A673 (cell line): ENCODE results near the gene SPRED3. TPM values are rescaled to one million over a fixed set of nuclear protein-coding genes. Genes with fewer than 3 reads are reported as not detected.

ENCODE experiments used
- BruUV-seq: library from RNA; stranded (reverse); fragments of 400-500 nt; replicated peaks from 2 replicates; lab custom pipeline; 2021; lab: Mats Ljungman, UMichigan
- CTCF ChIA-PET: fragments of 300-600 bp; sonication (Branson Sonifier 250); formaldehyde crosslinking; loops from one replicate; lab custom pipeline; 2022; ENCODE audit warnings: antibody characterized with exemption; lab: Charles Lee
- POLR2A ChIA-PET: fragments of 300-600 bp; sonication (Branson Sonifier 250); formaldehyde crosslinking; loops from one replicate; lab custom pipeline; 2022; ENCODE audit warnings: antibody characterized with exemption; ENCODE audit not compliant: low non-redundant PET; lab: Charles Lee
- DNase-seq: peaks from one replicate; pipeline ENCODE4 v3.0.0-alpha.2; 2015; ENCODE audit warnings: low spot score
- H3K27ac ChIP-seq: fragments of 200-600 bp; sonication (generic); 2 replicates; pipeline ENCODE4 v1.5.1; 2016; ENCODE audit warnings: mixed run types, low read depth, mild to moderate bottlenecking, mixed read lengths, antibody characterized with exemption, low read length; ENCODE audit not compliant: poor library complexity, severe bottlenecking
- H3K27me3 ChIP-seq: fragments of 200-600 bp; sonication (generic); replicated peaks from 2 replicates; pipeline ENCODE4 v1.6.1; 2017; ENCODE audit warnings: mixed run types, low read depth, mild to moderate bottlenecking, mixed read lengths, antibody characterized with exemption, low read length; ENCODE audit not compliant: insufficient read depth, poor library complexity
- H3K36me3 ChIP-seq: fragments of 200-600 bp; sonication (generic); 2 replicates; pipeline ENCODE4 v1.6.1; 2016; ENCODE audit warnings: mixed run types, mild to moderate bottlenecking, mixed read lengths, antibody characterized with exemption, low read length; ENCODE audit not compliant: insufficient read depth, poor library complexity, severe bottlenecking
- H3K4me1 ChIP-seq: fragments of 200-600 bp; sonication (generic); 2 replicates; pipeline ENCODE4 v1.6.1; 2017; ENCODE audit warnings: mixed run types, mild to moderate bottlenecking, mixed read lengths, antibody characterized with exemption, low read length; ENCODE audit not compliant: insufficient read depth, poor library complexity, severe bottlenecking
- H3K4me3 ChIP-seq: fragments of 200-600 bp; sonication (generic); 2 replicates; pipeline ENCODE4 v1.5.1; 2016; ENCODE audit warnings: low read depth, mixed run types, mild to moderate bottlenecking, mixed read lengths, low read length; ENCODE audit not compliant: poor library complexity, severe bottlenecking
- H3K9me3 ChIP-seq: fragments of 200-600 bp; sonication (generic); 2 replicates; pipeline ENCODE4 v1.6.1; 2016; ENCODE audit warnings: mixed run types, low read depth, mild to moderate bottlenecking, mixed read lengths, antibody characterized with exemption, low read length; ENCODE audit not compliant: poor library complexity, severe bottlenecking
- CTCF ChIP-seq: fragments of 300-800, 200-600 bp; sonication (generic); conservative IDR thresholded peaks from 2 replicates; pipeline ENCODE4 v1.5.1; 2017; ENCODE audit warnings: low read depth, mild to moderate bottlenecking, antibody characterized with exemption, low read length, moderate library complexity, mixed read lengths
- EZH2 ChIP-seq: fragments of 200-600 bp; sonication (generic); IDR thresholded peaks from 2 replicates; pipeline ENCODE4 v1.6.1; 2017; ENCODE audit warnings: borderline replicate concordance, low read depth, mild to moderate bottlenecking, mixed read lengths, antibody characterized with exemption, low read length; ENCODE audit not compliant: poor library complexity, severe bottlenecking
- intact Hi-C: fragments of 100-400 bp; cut with micrococcal nuclease; formaldehyde crosslinking; loops from one replicate; pipeline ENCODE4 v1.10.0; 2022; ENCODE audit not compliant: unreplicated experiment
- total RNA-seq: library from RNA; stranded (reverse); gene quantifications from 2 replicates; pipeline ENCODE4 v1.2.3, GENCODE V29; 2021

SPRED3 gene
- total RNA-seq, 1 experiment from 2014 or later, result 6.2 TPM

DNA sequence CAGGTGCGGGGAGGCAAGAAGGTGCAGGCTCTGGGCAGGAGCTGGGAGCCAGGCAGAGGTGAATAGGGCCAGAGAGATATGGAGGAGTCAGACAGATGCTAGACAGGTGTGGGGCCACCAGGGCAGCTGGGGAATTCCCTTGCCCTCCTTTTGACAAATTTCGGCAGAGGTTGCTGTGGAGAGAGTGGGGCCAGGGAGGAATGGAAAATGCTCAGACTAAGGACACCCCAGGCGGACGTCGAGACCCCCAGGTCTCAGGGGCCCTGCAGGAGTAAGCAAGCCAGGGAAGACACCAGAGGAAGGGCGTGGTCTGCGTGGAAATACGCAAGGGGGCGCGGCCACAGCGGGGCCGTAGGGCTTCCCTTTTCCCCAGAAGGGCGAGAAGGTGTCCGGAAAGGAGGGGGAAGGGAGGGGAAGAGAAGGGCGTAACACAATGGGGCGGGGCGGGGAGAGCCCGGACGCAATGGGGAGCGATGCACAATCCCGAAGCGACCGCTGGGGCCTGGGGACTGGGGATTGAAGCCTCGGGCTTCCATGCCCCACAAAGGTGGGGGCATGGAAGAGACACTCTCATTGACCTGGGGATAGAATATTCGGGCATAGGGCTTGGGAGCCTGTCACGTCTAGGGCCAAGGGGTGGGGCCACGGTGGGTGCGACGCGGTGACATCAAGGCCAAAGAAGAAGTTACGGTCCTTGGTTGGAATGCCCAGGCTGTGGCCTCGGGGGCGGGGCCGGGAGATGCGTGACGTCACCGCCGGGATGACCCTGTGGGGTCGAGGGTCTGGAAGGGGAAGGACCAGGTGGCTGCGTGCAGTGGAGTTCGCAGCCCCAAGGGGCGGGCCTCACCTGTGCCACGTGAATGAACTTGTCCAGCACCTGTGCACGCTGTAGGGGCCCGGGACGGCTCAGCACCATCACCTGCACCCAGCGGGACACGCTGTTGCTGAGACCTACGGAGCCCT lies 29.3 kb downstream of the SPRED3 start:
- Histone ChIP-seq H3K27me3 (no peaks in the 10 kb centered on the region), H3K4me1 (no peaks in the 10 kb centered on the region), H3K36me3 (no peaks in the 10 kb centered on the region), H3K9me3 (no peaks in the 10 kb centered on the region), H3K27ac (no peak overlapping the region), H3K4me3 (peak overlapping the region; percentile 39)
- intact Hi-C loops, result no loop called here
- POLR2A ChIA-PET, result no interaction called here
- no TSS peak for BruUV-seq
- DNase-seq, result peak; percentile 62
- CTCF ChIA-PET, result no interaction called here
- TF ChIP-seq EZH2, result no peak
- no peak for TF ChIP-seq CTCF

- H3K9me3 ChIP-seq, result no peaks in the 10 kb centered on the region
- DNase-seq, result no peak
- no peak for TF ChIP-seq CTCF
- TF ChIP-seq EZH2, result no peak
- ChIA-PET POLR2A (interaction anchor here (0.6 to 0.7 kb wide), 2 partner anchors 99 to 153 kb away, joined by 3 read pairs; no protein-coding TSS in a partner anchor), CTCF (interaction anchor here (0.5 kb wide), 1 partner anchor 408 kb away, joined by 5 read pairs; no protein-coding TSS in a partner anchor)
- no TSS peak for BruUV-seq
- H3K36me3 ChIP-seq, result no peaks in the 10 kb centered on the region
- no peak overlapping the region for H3K4me3 ChIP-seq
- no peaks in the 10 kb centered on the region for H3K4me1 ChIP-seq
- H3K27me3 ChIP-seq, result no peaks in the 10 kb centered on the region
- intact Hi-C loops, result no loop called here
- H3K27ac ChIP-seq, result no peak overlapping the region
Measured at GRCh38 chr19:38420935-38421334, 32.4 kb downstream of the SPRED3 start.

DNA sequence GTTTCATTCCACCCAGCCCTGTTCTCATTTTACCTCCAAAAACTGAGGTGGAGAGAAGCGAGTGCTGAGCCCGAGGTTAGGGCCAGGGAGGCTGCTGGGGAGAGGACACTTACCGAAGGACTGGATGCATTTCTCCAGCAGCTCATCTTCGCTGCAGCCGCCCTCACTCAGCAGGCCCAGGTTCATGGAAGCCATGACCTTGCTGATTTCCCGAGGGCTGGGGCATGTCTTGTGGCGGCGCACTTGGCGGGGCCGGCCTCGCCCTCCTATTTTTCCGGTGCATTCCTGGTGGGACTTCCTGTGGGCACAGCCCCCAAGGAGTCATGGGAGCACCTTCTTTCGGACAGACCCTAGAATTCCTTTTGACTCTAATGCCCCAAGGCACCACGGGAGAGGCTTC lies 33.4 kb downstream of the SPRED3 start:
- Histone ChIP-seq H3K9me3 (no peaks in the 10 kb centered on the region), H3K36me3 (no peaks in the 10 kb centered on the region), H3K27me3 (no peaks in the 10 kb centered on the region), H3K4me1 (no peaks in the 10 kb centered on the region), H3K4me3 (no peak overlapping the region), H3K27ac (no peak overlapping the region)
- intact Hi-C loops, result no loop called here
- CTCF ChIA-PET, result no interaction called here
- POLR2A ChIA-PET, result interaction anchor here (0.7 kb wide), 1 partner anchor 98 kb away, joined by 3 read pairs; no protein-coding TSS in a partner anchor
- BruUV-seq, result no TSS peak
- no peak for TF ChIP-seq CTCF
- no peak for TF ChIP-seq EZH2
- no peak for DNase-seq
